NOMO-1 treated with dmso at 0.1 percent for 144 hours (cell line): ENCODE measurements around the gene NFAM1.

Experiments used
- DNase-seq: peaks from one replicate; lab custom pipeline; 2025; ENCODE audit not compliant: unreplicated experiment; lab: John Stamatoyannopoulos, UW

The NFAM1 gene

DNA sequence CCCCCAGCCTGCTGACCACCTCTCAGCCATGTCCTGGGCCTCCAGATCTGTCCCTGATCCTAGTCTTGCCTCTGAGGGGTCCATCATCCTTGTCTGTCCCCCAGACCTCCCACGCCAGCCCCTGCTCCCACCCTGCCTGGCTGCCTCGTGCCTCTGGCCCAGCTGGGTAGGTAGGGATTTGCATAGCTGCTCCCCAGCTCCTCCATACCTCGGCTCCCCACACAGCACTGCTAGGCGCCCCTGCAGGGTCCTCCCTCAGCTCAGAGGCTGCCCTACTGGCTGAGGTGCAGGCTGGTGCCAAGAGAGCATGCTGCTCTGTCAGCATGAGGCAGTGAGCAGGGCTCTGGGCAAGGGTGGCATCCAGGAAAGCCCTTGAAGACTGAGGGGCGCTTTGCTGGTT lies 47.7 kb downstream of the NFAM1 start:
- DNase-seq, result no peak

- no peak for DNase-seq
Measured at GRCh38 chr22:42383851-42384417, 48.3 kb downstream of the NFAM1 start.

- no peak for DNase-seq
Measured at GRCh38 chr22:42383287-42383686, 48.9 kb downstream of the NFAM1 start.

DNA sequence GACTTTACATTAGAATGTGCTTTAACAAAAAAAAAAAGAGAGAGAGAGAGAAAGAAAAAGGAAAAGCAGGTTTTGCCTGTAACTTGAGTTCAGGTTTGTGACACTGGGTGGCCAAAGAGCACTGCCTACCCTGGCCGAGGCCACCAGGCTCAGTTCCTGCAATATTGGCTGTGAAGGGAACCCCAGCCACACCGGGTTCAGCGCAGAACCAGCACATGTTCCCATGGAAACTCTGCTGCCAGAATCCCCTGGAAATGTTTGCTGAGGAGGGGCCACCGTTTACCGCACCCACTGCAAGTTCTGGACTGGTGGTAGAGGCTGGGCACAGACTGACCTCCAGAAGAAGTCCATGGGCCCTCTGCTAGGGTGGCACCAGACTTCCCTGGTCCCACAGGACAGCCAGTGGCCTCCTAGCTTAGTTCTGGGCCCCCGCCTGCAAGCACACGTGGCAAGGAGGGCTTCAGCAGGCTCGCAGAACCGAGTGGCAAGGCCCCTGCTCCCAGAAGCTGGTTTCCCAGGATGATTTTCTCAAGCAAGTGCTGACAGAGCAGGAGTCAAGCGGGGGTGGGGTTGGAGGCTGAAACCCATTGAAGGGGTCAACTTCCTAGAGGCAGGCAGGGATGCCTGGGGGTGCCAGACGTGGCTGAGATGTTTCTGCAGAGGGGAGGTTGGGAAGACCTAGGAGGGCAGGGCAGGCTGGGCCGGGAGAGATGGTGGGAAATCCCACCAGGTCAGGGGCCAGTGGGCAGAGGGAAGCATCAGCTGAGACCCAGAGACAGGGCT lies 51.2 kb downstream of the NFAM1 start:
- DNase-seq, result no peak

- no peak for DNase-seq
Measured at GRCh38 chr22:42379966-42380537, 52.2 kb downstream of the NFAM1 start.

DNA sequence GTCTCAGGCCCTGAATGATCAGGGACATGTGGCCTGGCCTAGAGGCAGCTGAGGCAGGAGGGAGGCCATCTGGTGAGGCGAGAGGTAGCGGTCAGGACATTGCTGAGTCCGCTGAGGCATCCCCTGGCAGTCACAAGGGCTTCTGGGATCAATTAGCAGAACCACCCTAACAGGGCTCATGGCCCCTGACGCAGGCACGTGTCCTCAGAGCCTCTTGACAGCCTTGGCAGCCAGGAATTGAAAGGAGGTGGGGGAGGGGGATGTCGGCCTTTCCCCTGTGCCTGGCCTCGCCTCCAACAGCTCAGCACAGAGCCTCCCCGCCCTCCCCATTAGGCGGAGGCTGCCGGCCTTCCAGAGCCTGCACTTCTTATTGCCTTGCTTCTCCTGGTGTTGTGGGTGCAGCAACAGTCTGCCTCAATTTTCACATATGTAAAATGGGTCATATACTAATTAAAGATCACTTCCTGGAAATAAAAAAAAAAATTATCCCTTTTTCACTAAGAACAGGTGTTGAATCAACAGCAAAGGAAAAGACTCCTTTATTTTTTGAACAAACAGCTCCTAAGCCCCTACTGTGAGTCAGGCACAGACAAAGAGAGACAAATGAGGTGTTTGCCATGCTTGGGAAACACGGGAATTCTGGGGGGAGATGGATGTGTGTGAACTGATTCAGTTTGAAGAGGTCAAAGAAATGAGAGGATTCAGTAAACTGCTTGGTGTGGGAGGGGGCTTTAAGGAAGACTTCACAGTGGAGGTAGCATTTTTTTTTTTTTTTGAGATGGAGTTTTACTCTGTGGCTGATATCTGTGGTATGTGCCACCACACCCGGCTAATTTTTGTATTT lies 55.3 kb downstream of the NFAM1 start:
- peak; percentile 5 for DNase-seq

- DNase-seq, result no peak
Measured at GRCh38 chr22:42375982-42376381, 56.2 kb downstream of the NFAM1 start.

GRCh38 chr22:42372976-42373375 lies 59.2 kb downstream of the NFAM1 start:
- DNase-seq, result no peak

- DNase-seq, result no peak
Measured at GRCh38 chr22:42371501-42371900, 60.7 kb downstream of the NFAM1 start.

DNA sequence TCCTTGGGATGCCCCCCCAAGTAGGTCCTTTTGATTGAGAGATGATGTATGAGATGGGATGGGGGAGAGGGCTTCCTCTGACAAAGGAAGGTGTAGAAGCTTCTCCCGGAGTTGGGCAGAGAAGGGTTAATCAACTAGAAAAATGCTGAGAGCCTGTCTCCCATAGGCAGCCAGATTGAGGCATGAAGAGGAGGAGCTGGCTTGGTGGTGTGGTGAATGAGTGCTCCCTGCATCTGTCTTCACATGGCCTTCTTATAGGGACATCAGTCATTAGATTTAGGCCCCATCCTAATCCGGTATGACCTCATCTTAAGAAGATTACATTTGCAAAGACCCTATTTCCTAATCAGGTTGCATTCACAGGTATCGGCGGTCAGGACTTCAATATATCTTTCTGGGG lies 61.1 kb downstream of the NFAM1 start:
- no peak for DNase-seq

DNA sequence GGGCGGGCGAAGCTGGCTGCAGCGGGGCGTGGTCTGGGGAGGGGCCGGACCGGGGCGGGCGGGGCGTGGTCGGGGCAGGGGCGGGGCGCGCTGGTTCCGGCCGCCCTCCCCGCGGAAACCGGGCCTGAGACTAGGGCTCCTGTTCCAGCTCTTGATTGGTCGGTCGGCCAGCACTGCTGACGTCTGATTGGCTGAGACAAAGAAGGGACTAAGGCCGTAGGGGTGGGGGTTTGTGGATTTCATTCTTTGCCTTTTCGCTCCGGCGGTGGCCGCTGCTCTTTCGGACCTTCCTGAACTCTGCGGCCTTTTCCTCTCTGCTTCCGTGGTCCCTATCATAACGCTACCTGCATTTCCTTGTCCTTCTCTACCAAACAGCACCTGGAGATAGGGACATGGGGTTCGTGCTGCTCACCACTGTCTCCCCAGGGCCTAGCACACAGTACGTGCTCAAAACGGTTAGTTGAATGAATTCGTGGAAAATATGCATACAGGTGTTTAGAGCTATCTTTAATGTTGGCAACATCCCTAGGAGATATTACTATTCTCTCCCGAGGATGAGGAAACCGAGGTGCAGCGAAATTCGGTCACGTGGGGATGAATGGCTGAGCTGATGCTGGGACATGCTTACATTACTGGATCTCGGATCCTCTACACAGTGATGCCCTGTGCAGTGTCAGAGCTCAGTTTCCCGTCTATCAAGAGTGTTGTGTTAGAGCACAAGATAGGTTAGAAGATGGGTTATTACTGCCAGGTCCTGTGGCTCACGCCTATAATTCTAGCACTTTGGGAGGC lies 62.8 kb downstream of the NFAM1 start:
- DNase-seq, result peak; percentile 94

DNA sequence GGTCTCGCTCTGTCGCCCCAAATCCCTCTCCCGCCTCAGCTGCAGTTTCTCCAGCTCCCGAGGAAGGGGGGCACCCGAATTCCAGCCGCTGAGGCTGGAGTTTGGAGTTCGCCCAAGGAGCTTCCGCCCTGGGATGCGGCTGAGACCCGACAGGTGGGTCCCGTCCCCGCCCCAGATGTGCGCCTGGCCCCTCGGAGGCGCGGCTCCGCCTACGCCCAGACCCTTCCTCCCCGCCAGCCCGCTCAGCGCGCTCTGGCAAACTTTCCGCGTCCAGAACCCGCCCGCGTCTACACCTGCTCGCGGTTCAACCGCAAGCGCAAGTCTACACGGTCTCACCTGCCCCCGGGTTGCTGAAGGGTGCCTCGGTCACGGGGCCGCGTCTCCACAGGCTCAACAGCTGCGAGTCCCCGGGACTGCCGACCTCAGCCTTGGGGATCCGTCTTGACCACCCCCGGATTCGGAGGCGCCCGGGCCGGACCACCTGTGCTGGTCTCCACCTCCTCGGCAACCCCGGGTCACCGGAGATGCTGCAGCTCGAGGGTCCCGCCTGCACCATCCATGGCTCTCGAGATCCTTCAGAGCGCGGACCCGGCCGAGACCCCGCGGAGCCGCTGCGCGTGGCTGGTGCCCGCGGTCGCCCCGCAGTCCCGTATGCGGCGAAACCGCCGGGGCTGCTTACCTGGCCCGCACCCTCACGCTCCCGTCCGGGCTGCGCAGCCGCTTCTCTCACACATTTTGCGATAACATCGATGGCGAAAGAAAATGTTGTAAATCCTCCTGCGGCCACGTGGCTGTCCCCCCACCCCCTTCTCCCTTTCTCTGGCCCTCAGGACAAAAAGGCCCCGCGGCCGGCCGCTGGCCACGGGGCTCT lies 63.6 kb downstream of the NFAM1 start:
- DNase-seq, result no peak

- no peak for DNase-seq
Measured at GRCh38 chr22:42367980-42368378, 64.2 kb downstream of the NFAM1 start.

DNA sequence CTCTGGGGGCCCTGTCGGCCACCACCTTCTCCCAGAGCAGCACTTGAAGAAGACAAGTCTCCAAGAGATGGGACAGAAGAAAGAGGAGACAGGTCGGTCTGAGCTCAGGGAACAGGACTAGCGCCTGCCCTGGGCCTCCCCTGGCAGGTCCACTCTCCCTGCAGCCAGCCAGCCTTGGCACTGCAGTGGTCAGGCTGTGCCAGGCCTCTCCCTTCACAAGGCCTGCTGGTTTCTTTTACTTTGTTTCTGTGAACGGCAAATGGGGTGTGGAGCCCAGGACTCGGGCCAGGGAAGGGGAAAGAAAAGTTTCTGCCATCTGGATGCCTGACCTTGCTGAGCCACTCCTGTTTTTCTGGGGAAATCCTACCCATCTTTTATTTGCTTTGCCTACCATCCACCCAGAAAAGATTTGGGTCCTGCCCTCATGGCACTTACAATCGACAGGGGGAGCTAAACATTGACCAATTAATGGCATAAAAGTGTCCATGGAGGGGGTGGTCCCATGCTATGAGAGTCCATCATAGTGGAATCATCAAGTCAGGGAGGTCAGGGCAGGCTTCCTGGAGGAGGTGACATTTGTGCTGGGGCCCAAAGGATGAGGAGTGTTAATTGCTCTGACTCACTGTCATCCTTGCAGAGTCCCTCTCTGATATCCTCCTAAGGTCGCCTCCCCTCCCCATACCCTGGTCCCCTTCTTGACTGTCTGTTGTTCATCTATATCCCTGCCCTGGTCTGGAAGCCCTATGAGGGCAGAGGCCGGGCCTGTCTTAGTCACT lies 65.2 kb downstream of the NFAM1 start:
- DNase-seq, result no peak

DNA sequence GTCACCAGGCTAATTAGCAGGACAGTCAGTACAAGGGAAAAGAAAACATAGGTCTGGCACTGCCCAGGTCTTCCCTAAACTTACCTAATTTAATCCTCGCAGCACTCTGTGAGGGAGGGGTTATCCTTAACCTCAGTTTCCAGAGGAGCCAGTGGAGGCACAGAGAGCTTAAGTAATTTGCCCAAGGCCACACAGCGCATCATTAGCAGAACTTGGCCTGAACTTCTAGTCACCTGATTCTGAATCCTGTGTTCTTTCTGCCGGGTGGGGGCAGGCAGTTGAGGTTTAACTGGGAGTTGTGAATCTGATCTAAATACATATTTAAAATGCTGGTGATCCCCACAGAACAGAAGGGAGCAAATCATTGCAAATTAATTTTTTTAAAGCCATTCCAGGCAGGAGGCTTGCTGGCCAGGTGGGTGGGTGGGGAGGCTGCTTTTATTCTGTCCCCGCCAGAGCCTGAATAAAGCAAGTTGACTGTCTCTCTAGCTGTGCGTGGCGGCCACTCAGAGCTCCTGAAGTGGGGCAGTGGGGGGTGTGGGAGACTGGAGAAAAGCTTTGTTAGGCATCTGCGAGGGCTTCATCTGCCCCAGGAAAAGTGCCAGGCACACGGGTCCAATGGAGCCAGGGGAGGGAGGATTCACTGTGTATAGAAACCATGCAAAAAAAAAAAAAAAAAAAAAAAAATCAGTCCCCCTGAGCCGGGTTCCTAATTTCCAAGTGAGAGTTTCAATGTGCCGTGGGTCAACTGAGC lies 66.1 kb downstream of the NFAM1 start:
- no peak for DNase-seq

- DNase-seq, result no peak
Measured at GRCh38 chr22:42365111-42365865, 66.9 kb downstream of the NFAM1 start.

DNA sequence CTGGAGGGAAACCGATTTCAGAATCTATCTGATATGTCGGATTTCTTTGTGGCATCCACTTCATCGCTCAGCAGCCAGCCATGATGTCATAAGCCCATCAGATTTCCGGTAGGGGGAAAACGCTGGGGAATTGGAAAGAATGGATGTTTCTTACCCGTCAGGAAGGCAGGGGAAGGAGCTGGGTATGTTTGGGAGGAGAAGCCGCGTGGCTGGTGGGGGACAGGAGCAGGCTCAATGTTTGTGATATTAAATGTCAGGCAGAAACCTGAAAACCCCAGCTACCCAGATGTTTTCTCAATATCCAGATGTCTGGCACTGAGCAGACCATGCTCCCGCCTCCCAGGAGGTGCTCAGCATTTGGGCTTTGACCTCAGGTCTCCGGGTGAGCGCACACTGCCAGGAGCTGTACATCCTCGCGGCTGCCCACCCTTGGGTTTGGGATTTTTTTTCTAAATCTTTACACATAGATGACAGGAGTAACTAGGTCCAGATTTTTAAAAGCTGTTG lies 67.5 kb downstream of the NFAM1 start:
- DNase-seq, result no peak
